Measurements from ENCODE around the gene MMP20.

Gene MMP20

GRCh38 chr11:102620818-102621561 is 4.1 kb downstream of the MMP20 start:
- DNase-seq = no peak

GRCh38 chr11:102620179-102620578 is 5.0 kb downstream of the MMP20 start:
- no peak for DNase-seq

DNA sequence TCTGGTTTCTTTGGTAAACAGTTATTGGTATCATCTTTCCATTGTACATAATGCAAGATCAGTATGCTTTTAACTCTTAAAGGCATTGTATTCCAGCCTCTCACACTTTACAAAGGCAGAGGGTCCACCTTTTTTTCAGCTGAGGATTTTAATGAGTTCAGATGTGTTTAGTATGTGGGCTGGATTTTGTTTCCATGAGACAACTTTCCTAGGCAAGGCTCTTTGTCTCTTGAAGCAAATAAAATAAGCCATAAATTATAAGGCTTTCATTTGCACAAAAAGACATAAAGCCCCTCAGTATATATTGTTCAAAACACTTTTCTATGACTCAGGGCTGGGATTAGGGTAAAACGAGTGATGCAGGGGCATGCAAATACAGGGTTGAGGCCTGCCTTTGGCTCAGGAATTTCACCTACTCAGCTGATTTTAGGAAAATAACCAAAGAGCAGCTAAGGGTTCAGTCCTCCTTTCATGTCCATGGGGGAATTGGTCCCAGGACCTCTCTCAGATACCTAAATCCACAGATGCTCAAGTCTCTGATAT is 7.6 kb downstream of the MMP20 start:
- DNase-seq = no peak

- no peak for DNase-seq
Measured at GRCh38 chr11:102615894-102616432, 9.2 kb downstream of the MMP20 start.

DNA sequence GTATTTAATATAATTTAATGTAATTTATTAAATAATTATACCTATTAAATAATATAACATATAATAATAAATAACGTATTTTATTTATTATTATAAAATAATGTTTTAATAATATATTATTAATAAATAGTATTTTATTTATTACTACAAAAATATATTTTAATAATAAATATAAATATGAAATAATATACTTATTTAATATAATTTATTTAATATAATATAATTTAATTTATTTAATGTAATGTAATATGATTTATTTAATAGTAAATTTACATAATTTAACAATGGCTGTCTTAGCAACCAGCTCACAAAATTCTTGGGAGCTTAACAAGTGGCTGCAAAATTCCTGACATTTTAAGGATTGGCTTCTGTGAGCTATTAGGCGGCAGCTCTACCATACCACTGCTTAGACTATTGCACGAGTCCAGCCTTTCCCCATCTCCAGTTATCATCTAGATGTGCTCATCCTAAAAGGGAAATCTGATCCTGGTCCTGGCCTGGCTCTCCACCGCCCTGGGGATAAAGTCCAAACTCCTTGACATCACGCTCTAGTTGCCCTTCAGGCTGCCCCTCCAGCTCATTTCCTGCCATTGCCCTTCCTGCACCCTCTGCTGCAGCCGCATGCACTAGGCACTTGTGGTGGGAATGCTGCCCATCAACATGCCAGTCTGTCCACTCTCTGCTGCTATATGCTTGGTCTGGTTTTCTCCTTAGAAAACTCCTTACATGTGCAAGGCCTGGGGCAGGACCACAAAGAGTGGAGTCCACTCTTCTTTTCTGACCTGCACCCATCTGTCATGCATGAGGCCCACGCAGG is 9.8 kb downstream of the MMP20 start:
- DNase-seq = no peak

- DNase-seq = peak; percentile 27
Measured at GRCh38 chr11:102614485-102614884, 10.6 kb downstream of the MMP20 start.

GRCh38 chr11:102614031-102614430 is 11.1 kb downstream of the MMP20 start:
- no peak for DNase-seq

- no peak for DNase-seq
Measured at GRCh38 chr11:102613450-102613849, 11.7 kb downstream of the MMP20 start.

- DNase-seq = no peak
Measured at GRCh38 chr11:102611291-102611690, 13.8 kb downstream of the MMP20 start.

DNA sequence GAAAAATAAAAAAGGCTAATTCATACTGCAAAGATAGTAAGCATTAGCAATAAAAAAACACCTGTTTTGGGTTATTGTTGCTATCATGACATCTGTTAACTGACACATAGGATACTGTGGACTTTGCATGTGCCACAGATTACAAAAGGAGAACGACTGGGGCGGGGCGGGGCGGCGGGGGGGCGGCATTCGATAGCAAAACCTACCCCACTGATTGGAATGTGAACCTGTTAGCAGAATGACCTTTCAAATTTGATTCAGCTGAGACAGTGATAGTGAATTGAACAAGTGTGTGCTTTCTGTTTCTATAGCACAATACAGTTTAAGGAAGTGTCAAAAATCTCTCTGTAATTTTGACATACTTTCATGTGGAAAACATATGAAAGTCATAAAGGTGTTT is 14.9 kb downstream of the MMP20 start:
- no peak for DNase-seq

DNA sequence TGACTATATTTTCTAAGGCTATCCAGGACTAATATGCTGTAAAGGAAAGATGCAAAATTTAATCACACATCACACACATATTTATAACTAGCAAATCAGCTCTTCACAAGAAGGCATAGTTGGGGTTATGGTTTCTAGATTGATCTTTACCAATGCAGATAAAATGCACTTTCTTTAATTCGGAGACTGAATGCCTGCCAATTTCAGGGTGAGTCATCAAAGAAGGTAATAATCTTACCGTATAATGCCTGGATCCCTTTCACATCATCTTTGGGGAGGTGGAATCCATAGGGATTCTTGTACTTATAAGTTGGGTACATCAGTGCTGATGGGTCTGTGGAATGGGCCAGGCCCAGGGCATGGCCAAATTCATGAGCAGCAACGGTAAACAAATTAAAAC is 16.4 kb downstream of the MMP20 start:
- DNase-seq = no peak

DNA sequence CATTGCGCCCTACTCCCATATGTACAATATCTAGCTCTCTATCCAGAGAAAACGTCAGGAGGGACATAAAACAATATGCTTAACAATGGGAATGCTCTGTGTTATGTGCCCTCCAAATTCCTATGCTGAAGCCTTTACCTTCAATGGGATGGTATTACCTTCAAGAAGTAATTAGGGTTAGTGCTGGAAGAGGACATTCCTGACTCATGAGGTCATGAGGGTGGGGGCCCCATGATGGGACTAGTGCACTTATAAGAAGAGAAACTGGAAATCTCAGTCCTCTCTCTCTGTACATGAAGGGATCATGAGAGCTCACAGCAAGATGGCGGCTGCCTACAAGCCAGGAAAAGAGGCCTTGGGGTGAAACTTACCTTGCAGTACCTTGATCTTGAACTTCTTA is 20.3 kb downstream of the MMP20 start:
- no peak for DNase-seq

DNA sequence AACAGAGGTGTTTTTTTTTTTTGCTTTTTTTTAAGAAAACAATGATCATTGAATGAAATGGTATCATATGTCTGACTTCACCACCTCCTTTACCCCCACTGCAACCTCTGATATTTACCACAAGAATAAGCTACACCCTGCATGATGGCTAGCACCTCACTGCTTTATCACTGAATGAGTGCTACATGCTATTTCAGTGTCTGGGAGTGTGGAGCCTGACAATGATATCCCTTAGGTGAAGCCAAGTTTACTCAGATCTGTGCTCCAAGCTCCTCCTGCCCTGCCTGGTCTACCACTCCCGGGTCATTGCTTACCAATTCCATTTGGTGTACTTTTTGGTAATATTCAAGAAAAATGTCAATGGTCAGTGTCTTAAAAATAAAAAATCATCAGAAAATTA is 21.1 kb downstream of the MMP20 start:
- no peak for DNase-seq

DNA sequence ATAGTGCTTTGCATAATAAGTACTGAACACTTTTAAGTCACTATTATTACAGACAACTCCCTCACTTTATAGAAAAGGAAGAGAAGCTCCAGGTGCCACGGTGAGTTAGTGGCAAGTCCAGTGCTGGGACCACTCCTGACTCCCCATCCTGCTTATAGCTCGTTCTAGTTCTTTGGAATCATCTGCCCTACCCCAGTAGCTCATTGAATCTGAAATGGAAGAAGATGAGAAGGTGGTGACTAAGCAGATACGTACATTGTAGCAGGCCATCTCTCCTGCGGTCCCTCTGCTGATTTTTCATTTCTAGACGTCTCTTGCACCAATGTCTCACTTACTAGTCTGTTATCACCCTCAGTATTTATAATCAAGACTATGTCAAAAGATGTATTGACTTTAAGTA is 21.6 kb downstream of the MMP20 start:
- DNase-seq = no peak

DNA sequence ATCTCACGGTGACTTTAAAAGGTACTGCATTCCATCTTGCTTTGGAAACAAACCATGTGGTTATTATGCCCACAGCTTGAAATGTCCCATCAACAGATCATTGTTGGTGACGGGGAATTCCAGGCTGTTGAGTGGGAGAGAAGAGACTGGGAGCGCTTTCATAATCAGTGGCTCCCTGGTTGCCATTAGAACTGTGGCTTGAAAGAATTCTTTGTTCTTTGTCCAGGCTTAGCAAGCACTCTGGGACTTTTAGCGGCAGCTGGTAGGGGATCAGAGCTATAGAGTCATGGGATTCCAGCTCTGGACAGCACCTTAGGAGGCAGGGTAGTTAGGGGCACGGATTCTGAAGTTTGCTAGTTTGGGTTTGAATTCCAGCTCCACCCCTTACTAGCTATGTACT is 22.0 kb downstream of the MMP20 start:
- no peak for DNase-seq

DNA sequence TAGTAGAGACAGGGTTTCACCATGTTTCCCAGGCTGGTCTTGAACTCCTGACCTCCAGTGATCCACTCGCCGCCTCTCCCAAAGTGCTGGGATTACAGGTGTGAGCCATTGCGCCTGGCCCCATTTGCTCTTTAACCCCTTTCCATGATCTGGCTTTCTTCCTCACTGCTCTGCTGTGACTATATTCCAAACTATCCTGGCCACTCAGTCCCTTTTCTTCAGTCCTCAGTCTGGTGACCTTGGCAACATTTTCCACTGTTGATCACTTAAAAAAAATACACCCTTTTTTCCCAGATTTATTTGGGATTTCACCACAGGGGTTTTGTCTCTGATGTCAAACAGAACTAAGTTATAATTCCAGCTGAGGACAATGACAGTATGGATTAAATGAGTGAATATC is 24.5 kb downstream of the MMP20 start:
- DNase-seq = no peak

DNA sequence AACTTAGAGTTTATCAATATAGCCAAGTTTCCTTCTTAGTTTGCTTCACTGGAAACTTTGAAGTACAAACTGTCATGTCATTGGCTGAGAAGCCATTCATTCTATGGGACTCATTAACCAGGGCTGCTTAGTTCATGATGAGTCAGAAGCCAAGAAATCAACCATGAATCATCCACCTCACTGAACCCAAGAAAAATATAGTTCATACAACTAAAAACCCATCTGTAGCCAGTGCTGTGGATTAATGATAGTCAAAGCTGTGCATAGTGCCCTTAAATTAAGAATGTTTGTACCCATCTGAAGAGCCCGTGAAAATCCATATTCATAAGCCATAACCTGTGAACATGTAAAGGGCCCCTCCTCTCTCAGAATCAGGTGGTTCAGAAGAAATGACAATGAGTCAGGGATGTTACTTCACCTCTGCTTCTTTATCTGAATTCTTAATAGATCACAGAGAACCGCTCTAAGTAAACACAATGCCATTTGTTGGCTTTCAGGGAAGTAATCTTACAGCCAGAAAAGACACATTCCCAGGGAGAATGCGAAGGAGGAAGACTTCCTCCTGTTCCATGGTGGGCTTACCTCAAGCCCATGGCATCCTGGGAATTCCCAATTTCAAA is 25.4 kb downstream of the MMP20 start:
- peak; percentile 57 for DNase-seq

GRCh38 chr11:102598272-102598671 is 26.9 kb downstream of the MMP20 start:
- DNase-seq = no peak

- no peak for DNase-seq
Measured at GRCh38 chr11:102596578-102596977, 28.6 kb downstream of the MMP20 start.

GRCh38 chr11:102592634-102593581 is 32.2 kb downstream of the MMP20 start:
- DNase-seq = peak; percentile 46

DNA sequence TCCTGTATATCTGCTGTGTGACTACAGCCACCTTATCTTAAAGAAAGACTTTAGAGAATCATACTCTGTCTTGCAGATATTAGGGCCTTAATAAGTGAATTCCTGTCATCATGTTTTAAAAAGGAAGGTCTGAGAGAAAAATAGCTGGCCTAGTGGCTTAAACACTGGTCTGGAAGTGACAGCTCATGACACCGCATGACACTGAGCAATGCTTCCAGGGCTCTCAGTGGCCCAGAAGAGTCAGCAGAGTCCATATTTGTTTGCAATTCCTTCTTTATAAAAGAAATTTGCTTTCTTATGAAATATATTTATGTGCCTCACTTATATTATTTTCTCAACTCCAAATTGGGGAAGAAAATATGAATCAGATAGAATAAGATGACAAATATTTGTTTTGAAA is 33.0 kb downstream of the MMP20 start:
- no peak for DNase-seq

GRCh38 chr11:102591160-102591718 is 33.9 kb downstream of the MMP20 start:
- DNase-seq = no peak

Measured in hematopoietic multipotent progenitor cell treated with erythropoietin and hydrocortisone succinate and interleukin-3 and kit ligand, for 4 days (in vitro differentiated cells).